ENCODE results near the gene PGAP1. TPM values are rescaled to one million over a fixed set of nuclear protein-coding genes. Genes with fewer than 3 reads are reported as not detected.

Gene PGAP1
- total and polyA plus RNA-seq, 2 of the 8 experiments (the other 6 are each of a cell fraction or from before 2014, with no cell fraction given) = 8.3 to 24.1 TPM

GRCh38 chr2:196804381-196804780, 122.1 kb downstream of the PGAP1 start:
- H2BK12ac ChIP-seq (ENCODE audit: low read depth, low read length) = no peak overlapping the region
- no peaks in the 10 kb centered on the region for H3K79me2 ChIP-seq (ENCODE audit: control insufficient read depth in 1 of 2, insufficient read depth in 2 of 2, low read length in 2 of 2)
- H2BK5ac ChIP-seq (ENCODE audit: low read depth, low read length) = no peak overlapping the region
- H3K14ac ChIP-seq (ENCODE audit: insufficient read length) = no peak overlapping the region
- no peaks in the 10 kb centered on the region for H3K4me1 ChIP-seq (replicated peaks in 1 of 4; ENCODE audit: control insufficient read depth in 3 of 4, insufficient read depth in 4 of 4, low read length in 3 of 4)
- H3K4ac ChIP-seq (replicated peaks; ENCODE audit: insufficient read length, low read depth, low read length) = no peak overlapping the region
- H4K91ac ChIP-seq (replicated peaks; ENCODE audit: insufficient read length, low read length) = no peak overlapping the region
- H3K56ac ChIP-seq (replicated peaks; ENCODE audit: insufficient read length, low read depth, low read length) = no peak overlapping the region
- no peak overlapping the region for H4K8ac ChIP-seq (ENCODE audit: extremely low read depth, insufficient read depth, low read length)
- no peak overlapping the region for H3K9ac ChIP-seq (replicated peaks in 1 of 4; ENCODE audit: extremely low read depth in 1 of 4, low read depth in 3 of 4, low read length in 3 of 4)
- no peaks in the 10 kb centered on the region for H4K20me1 ChIP-seq (replicated peaks in 1 of 2; ENCODE audit: control insufficient read depth in 1 of 2, insufficient read depth in 2 of 2, low read length in 2 of 2)
- no peak overlapping the region for H3K4me2 ChIP-seq (ENCODE audit: insufficient read depth in 1 of 2, low read depth in 2 of 2, low read length in 2 of 2)
- CTCF ChIA-PET (ENCODE audit: partially characterized antibody) = no interaction called here
- 86% methylated on average over 1 of the region's 1 CpG; no CpG with 5 or more reads in 1 of the 2 experiments for WGBS, 2 experiments (ENCODE audit: extremely low coverage in 1 of 2, insufficient coverage in 1 of 2, insufficient read length in 1 of 2, insufficient replicate concordance in 2 of 2, low coverage in 1 of 2, low lambda C conversion rate in 2 of 2, missing lambda C conversion rate in 1 of 2)
- no peak for TF ChIP-seq MAFK (IDR thresholded peaks at IDR 0.05; ENCODE audit: low read depth, low read length)
- TF ChIP-seq ZNF274 (IDR thresholded peaks at IDR 0.05; ENCODE audit: borderline replicate concordance, extremely low read depth, low read length) = no peak
- TF ChIP-seq POLR2A (IDR thresholded peaks at IDR 0.05; ENCODE audit: control extremely low read depth in 1 of 2, low read depth in 2 of 2, low read length in 2 of 2) = no peak
- no peak for TF ChIP-seq MAX (IDR thresholded peaks at IDR 0.05)
- no peak for TF ChIP-seq RBBP5 (IDR thresholded peaks at IDR 0.05; ENCODE audit: borderline replicate concordance, low read depth, low read length)
- TF ChIP-seq BRCA1 (IDR thresholded peaks at IDR 0.05; ENCODE audit: low read depth, low read length) = no peak
- no peak for TF ChIP-seq RNF2 (IDR thresholded peaks at IDR 0.05; ENCODE audit: borderline replicate concordance, low read depth, low read length, missing control alignments, poor library complexity, severe bottlenecking)
- no peak for TF ChIP-seq FOSL1 (IDR thresholded peaks at IDR 0.05; ENCODE audit: insufficient read depth, low read depth, low read length)
- no peak for TF ChIP-seq HDAC2 (IDR thresholded peaks at IDR 0.05; ENCODE audit: borderline replicate concordance in 1 of 2, low read depth in 2 of 2, low read length in 2 of 2)
- TF ChIP-seq EGR1 (IDR thresholded peaks at IDR 0.05; ENCODE audit: borderline replicate concordance, low read depth, low read length) = no peak
- no peak for TF ChIP-seq EP300 (IDR thresholded peaks at IDR 0.05; ENCODE audit: borderline replicate concordance in 1 of 2, low read depth in 2 of 2, low read length in 2 of 2)
- no peaks in the 10 kb centered on the region for H3K36me3 ChIP-seq (ENCODE audit: control insufficient read depth in 2 of 4, insufficient read depth in 4 of 4, low read length in 3 of 4)
- no peak for DNase-seq (ENCODE audit: low read depth in 1 of 2, low spot score in 2 of 2)
- H2BK20ac ChIP-seq (ENCODE audit: low read length) = no peak overlapping the region
- H3K27me3 ChIP-seq (replicated peaks in 1 of 4; ENCODE audit: control insufficient read depth in 3 of 4, extremely low read depth in 1 of 4, insufficient read depth in 3 of 4, low read length in 3 of 4) = peaks cover 0 to 2% (median 0%) of the 10 kb centered on the region in 4 experiments; a peak in 1 of 7 replicates
- no peaks in the 10 kb centered on the region for H3K23me2 ChIP-seq (ENCODE audit: low read depth, low read length)
- H3K79me1 ChIP-seq (ENCODE audit: low read depth, low read length) = no peaks in the 10 kb centered on the region
- no peak overlapping the region for H2BK120ac ChIP-seq (replicated peaks; ENCODE audit: low read depth, low read length)
- FAIRE-seq = no peak
- H2AFZ ChIP-seq (ENCODE audit: low read length) = no peak overlapping the region
- H3K4me3 ChIP-seq (ENCODE audit: extremely low read depth in 1 of 4, insufficient read depth in 2 of 4, low read depth in 3 of 4, low read length in 4 of 4) = no peak overlapping the region
- H3K18ac ChIP-seq (ENCODE audit: extremely low read depth, low read length) = no peak overlapping the region
- no peak overlapping the region for H3K23ac ChIP-seq (ENCODE audit: insufficient read length)
- H4K5ac ChIP-seq (ENCODE audit: insufficient read length, low read depth, low read length) = no peak overlapping the region
- POLR2A ChIA-PET (ENCODE audit: partially characterized antibody) = no interaction called here
- H3K27ac ChIP-seq (ENCODE audit: low read depth, low read length) = no peak overlapping the region
- no peaks in the 10 kb centered on the region for H3K9me3 ChIP-seq (ENCODE audit: insufficient read depth in 2 of 2, low read depth in 1 of 2, low read length in 1 of 2)
- H2AK5ac ChIP-seq (ENCODE audit: low read depth, low read length) = no peak overlapping the region
- no peak overlapping the region for H2BK15ac ChIP-seq (ENCODE audit: low read length)

All from H1 (cell line).